ENCODE data around the gene NFKB2.

The NFKB2 gene

DNA sequence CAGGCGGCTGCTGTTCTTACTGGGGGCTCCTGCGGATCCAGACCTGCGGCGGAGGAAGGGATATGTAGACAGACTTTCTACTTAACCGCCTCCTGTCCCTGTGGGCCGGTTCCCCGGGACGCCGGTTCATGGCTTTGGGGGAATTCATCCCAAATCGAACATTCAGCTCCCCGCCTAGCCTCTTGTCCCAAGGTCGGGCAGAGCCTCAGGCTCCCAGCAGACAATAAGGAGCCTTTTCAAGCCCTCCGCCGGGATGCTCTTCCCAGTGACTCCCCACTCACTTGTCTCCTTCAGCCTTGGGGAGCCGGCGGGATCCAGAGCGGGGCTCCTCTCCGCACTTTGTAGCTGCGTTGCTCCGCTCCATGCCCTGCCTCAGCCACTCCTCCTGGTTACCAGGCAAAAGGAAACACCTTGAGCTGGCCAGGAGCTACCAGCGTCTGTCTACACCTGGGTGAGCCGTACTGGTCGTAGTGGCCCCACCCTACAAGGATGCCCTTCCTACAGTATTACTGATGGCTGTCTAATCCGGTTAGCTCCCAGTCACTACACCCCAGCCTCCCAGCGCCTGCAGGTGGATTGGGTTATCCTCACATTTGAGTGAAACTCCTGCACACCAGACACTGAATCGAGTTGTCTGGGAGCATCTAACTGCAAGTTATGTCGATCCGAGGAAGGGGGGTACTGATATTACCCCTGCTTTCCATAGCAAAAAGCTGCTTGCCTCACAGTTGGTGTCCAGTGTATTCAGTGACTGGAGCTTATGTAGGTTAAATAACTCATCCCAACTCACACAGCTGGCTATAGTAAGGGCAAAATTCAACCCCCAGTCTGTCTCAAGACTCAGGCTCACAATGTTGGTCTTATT is 55.8 kb downstream of the NFKB2 start, which contains the start of gene C10orf95:
C10orf95 (minus strand) TSS at position 439 of the 865 bp plus-strand sequence. CDS start 450 bp downstream, outside the sequence.
- DNase-seq (ENCODE audit: low spot score) = no peak

Measured in hematopoietic multipotent progenitor cell treated with erythropoietin and hydrocortisone succinate and interleukin-3 and kit ligand, for 15 days (in vitro differentiated cells).